Large intestine (tissue), 3 donors: Measurements from ENCODE around the gene ENOX2. TPM values are rescaled to one million over a fixed set of nuclear protein-coding genes. Genes with fewer than 3 reads are reported as not detected.

Experiments used
- DNase-seq, 2 donors: peaks; one replicate each; pipeline versions ENCODE4 v3.0.0 to v3.0.0-alpha.2; 2013
- H3K27ac ChIP-seq: one replicate; pipeline ENCODE4 v1.5.1; 2013; ENCODE audit warnings: low read length
- H3K27me3 ChIP-seq: 2 replicates; pipeline ENCODE4 v1.6.1; 2013; ENCODE audit warnings: low read length; ENCODE audit not compliant: control insufficient read depth, insufficient read depth
- H3K36me3 ChIP-seq: 2 replicates; pipeline ENCODE4 v1.6.1; 2013; ENCODE audit warnings: low read length; ENCODE audit not compliant: control insufficient read depth, insufficient read depth
- H3K4me1 ChIP-seq: one replicate; pipeline ENCODE4 v1.6.1; 2013; ENCODE audit warnings: low read length; ENCODE audit not compliant: control insufficient read depth, insufficient read depth
- H3K4me3 ChIP-seq: one replicate; pipeline ENCODE4 v1.5.1; 2013; ENCODE audit warnings: low read length
- H3K9me3 ChIP-seq: one replicate; pipeline ENCODE4 v1.6.1; 2013; ENCODE audit warnings: mild to moderate bottlenecking, low read depth, low read length, moderate library complexity; ENCODE audit not compliant: control insufficient read depth
- WGBS: methylation state at CpG from one replicate; pipeline ENCODE4 v1.1.5; 2013; ENCODE audit warnings: low lambda C conversion rate; ENCODE audit not compliant: insufficient coverage; 5-methylcytosine and 5-hydroxymethylcytosine counted together
- polyA plus RNA-seq: library from polyadenylated mRNA; unstranded; fragments of 120-200 nt; gene quantifications from one replicate; pipeline ENCODE4 v1.2.1, GENCODE V29; 2013

ENOX2 gene
- polyA plus RNA-seq, 1 donor, result 15.4 TPM

GRCh38 chrX:130607431-130607830 lies 295.6 kb downstream of the ENOX2 start:
- H3K9me3 ChIP-seq, result no peaks in the 10 kb centered on the region
- no peak overlapping the region for H3K27ac ChIP-seq
- no peak overlapping the region for H3K4me3 ChIP-seq
- no peaks in the 10 kb centered on the region for H3K4me1 ChIP-seq
- no CpG with 5 or more reads among the region's 4 CpGs for WGBS
- no peaks in the 10 kb centered on the region for H3K27me3 ChIP-seq
- no peaks in the 10 kb centered on the region for H3K36me3 ChIP-seq
- DNase-seq, result no peak

DNA sequence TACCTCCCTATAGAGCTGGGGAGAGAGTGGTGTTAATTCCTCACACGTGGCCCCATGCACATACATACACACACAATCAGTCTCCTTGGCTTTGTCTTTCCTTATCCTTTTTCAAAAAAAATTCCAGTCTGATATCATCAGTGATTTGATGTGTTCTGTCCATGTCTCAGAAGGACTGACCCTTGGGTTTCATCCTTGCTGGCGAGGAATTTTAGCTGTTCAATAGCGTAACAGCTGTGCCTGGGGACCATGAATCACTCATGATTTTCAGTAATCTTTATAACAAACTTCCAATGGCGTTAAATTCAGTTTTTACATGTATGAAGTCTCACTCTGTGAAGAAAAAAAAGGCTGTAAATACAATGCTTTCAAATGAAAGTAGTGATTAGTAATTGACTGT lies 296.6 kb downstream of the ENOX2 start:
- no peaks in the 10 kb centered on the region for H3K9me3 ChIP-seq
- no peaks in the 10 kb centered on the region for H3K27me3 ChIP-seq
- H3K36me3 ChIP-seq, result no peaks in the 10 kb centered on the region
- no peaks in the 10 kb centered on the region for H3K4me1 ChIP-seq
- no CpG with 5 or more reads among the region's 4 CpGs for WGBS
- H3K4me3 ChIP-seq, result no peak overlapping the region
- H3K27ac ChIP-seq, result no peak overlapping the region
- no peak for DNase-seq

DNA sequence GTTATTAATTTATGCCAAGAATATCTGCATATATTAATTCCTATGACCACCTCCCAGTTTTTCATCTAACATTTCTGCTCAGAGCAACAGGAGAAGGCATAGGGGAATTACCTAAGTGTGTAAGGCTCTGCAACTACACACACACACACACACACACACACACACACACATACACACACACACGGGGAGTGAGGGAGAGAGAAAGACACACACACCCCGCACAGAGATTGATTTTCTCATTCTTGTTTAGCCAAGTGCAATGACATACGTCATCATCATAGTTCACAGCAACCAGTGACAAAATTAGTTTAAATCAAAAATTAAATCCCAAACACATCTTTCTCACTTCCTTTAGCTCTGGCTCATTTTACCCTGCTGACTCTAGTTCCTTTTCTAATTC lies 298.1 kb downstream of the ENOX2 start:
- no peaks in the 10 kb centered on the region for H3K27me3 ChIP-seq
- no peak overlapping the region for H3K27ac ChIP-seq
- H3K4me3 ChIP-seq, result no peak overlapping the region
- no CpG with 5 or more reads among the region's 3 CpGs for WGBS
- H3K4me1 ChIP-seq, result no peaks in the 10 kb centered on the region
- DNase-seq, result no peak
- H3K36me3 ChIP-seq, result no peaks in the 10 kb centered on the region
- no peaks in the 10 kb centered on the region for H3K9me3 ChIP-seq

DNA sequence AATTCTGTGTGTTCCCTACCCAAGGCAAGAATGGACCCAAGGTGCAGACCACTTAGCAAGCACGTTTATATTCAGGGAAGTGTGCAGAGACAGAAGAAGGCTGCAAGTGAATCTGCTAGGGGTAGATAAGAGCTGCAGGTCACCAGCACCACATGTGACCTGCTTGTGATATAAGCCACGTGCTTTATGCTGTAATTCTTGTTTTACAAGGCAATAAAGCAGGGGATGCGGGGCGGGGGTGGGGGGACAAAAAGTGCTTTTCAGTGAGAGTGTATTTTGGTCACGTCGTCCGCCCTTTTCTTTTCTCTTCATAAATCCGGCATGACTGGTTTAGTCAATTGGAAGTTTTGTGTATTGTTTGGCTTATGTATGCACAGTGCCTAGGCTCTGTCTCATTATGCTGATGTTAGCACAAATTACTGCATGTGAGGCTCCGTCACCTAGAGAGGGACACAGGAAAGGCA lies 308.5 kb downstream of the ENOX2 start:
- H3K36me3 ChIP-seq, result no peaks in the 10 kb centered on the region
- no peak overlapping the region for H3K4me3 ChIP-seq
- no peak overlapping the region for H3K27ac ChIP-seq
- peak; percentile 63 to 75 for DNase-seq
- H3K4me1 ChIP-seq, result peaks cover 5% of the 10 kb centered on the region
- H3K9me3 ChIP-seq, result no peaks in the 10 kb centered on the region
- no CpG with 5 or more reads among the region's 9 CpGs for WGBS
- H3K27me3 ChIP-seq, result no peaks in the 10 kb centered on the region

GRCh38 chrX:130593911-130594310 lies 309.1 kb downstream of the ENOX2 start:
- no peak for DNase-seq
- H3K4me1 ChIP-seq, result peaks cover 5% of the 10 kb centered on the region
- H3K9me3 ChIP-seq, result no peaks in the 10 kb centered on the region
- H3K27me3 ChIP-seq, result no peaks in the 10 kb centered on the region
- H3K4me3 ChIP-seq, result no peak overlapping the region
- WGBS, result no CpG with 5 or more reads among the region's 9 CpGs
- no peaks in the 10 kb centered on the region for H3K36me3 ChIP-seq
- H3K27ac ChIP-seq, result no peak overlapping the region

DNA sequence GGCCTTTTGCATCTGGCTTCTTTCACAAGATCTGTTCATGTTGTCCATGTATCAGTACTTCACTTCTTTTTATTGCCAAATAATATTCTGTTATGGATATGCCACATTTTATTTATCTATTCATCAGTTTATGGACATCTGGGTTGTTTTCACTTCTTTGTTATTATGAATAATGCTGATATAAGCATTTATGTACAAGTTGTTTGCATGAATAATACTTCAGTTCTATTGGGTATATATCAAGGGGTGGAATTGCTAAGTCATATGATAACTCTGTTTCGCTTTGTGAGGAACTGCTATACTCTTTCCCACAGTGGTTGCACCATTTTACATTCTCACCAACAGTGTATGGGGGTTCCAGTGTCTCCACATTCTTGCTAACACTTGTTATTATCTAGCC lies 310.8 kb downstream of the ENOX2 start:
- Histone ChIP-seq H3K4me1 (peaks cover 5% of the 10 kb centered on the region), H3K9me3 (no peaks in the 10 kb centered on the region), H3K36me3 (no peaks in the 10 kb centered on the region), H3K27me3 (no peaks in the 10 kb centered on the region), H3K27ac (no peak overlapping the region), H3K4me3 (no peak overlapping the region)
- no peak for DNase-seq
- WGBS, result no CpG with 5 or more reads among the region's 1 CpG

DNA sequence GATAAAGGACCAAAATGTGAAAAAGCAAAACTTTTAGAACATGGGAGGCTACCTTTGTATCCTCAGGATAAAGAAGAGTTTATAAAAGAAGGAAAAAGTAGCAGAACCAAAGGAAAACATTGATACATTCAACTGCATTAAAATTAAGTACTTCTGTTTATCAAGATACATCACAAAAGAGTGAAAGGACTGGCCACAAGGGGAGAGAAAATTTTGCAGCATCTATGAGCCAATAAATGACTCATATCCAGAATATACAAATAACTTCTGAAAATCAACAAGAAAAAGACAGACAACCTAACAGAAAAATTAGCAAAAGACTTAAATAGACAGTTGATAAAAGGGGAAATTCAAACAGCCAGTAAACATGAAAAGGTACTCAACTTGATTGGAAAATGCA lies 324.1 kb downstream of the ENOX2 start:
- Histone ChIP-seq H3K4me3 (no peak overlapping the region), H3K36me3 (no peaks in the 10 kb centered on the region), H3K9me3 (no peaks in the 10 kb centered on the region), H3K27me3 (no peaks in the 10 kb centered on the region), H3K4me1 (no peaks in the 10 kb centered on the region), H3K27ac (no peak overlapping the region)
- DNase-seq, result no peak

- Histone ChIP-seq H3K4me3 (no peak overlapping the region), H3K36me3 (no peaks in the 10 kb centered on the region), H3K4me1 (no peaks in the 10 kb centered on the region), H3K27me3 (no peaks in the 10 kb centered on the region), H3K27ac (no peak overlapping the region), H3K9me3 (no peaks in the 10 kb centered on the region)
- DNase-seq, result no peak
- no CpG with 5 or more reads among the region's 2 CpGs for WGBS
Observed at GRCh38 chrX:130577431-130577830, 325.6 kb downstream of the ENOX2 start.

- no peaks in the 10 kb centered on the region for H3K36me3 ChIP-seq
- no peaks in the 10 kb centered on the region for H3K27me3 ChIP-seq
- no CpG with 5 or more reads among the region's 6 CpGs for WGBS
- no peaks in the 10 kb centered on the region for H3K9me3 ChIP-seq
- no peak overlapping the region for H3K4me3 ChIP-seq
- no peak overlapping the region for H3K27ac ChIP-seq
- H3K4me1 ChIP-seq, result no peaks in the 10 kb centered on the region
- DNase-seq, result peak; percentile 8 to 37
Observed at GRCh38 chrX:130575831-130576389, 327.1 kb downstream of the ENOX2 start.
